Neural cell (in vitro differentiated cells): ENCODE data around the gene FFAR2. TPM values are rescaled to one million over a fixed set of nuclear protein-coding genes. Genes with fewer than 3 reads are reported as not detected.

Source experiments
- H2AFZ ChIP-seq: fragments of 200-600, 300-800 bp; sonication (generic), shearing (Covaris generic); 2 replicates; pipeline ENCODE4 v1.6.0; 2014; ENCODE audit warnings: low read depth, mild to moderate bottlenecking, antibody characterized with exemption, low read length, moderate library complexity
- H3F3A ChIP-seq: fragments of 200-600 bp; shearing (Covaris generic); 2 replicates; pipeline ENCODE4 v1.6.1; 2016; ENCODE audit warnings: mild to moderate bottlenecking, moderate library complexity, mixed read lengths, antibody characterized with exemption, low read length; ENCODE audit not compliant: insufficient read depth, poor library complexity, severe bottlenecking
- H3K27ac ChIP-seq: fragments of 200-600, 300-800 bp; sonication (generic), shearing (Covaris generic); 2 replicates; pipeline ENCODE4 v1.5.1; 2014; ENCODE audit warnings: mild to moderate bottlenecking, low read length, moderate library complexity
- H3K27me3 ChIP-seq: fragments of 300-800, 200-600 bp; sonication (generic), shearing (Covaris generic); 2 replicates; pipeline ENCODE4 v1.6.0; 2014; ENCODE audit warnings: mild to moderate bottlenecking, low read depth, low read length, moderate library complexity; ENCODE audit not compliant: insufficient read depth
- H3K36me3 ChIP-seq: fragments of 300-800, 200-600 bp; sonication (generic), shearing (Covaris generic); 2 replicates; pipeline ENCODE4 v1.5.1; 2014; ENCODE audit warnings: mild to moderate bottlenecking, antibody characterized with exemption, low read length, moderate library complexity; ENCODE audit not compliant: insufficient read depth
- H3K4me2 ChIP-seq: fragments of 300-800, 200-600 bp; sonication (generic), shearing (Covaris generic); 2 replicates; pipeline ENCODE4 v1.6.0; 2014; ENCODE audit warnings: mild to moderate bottlenecking, low read length
- H3K4me3 ChIP-seq: fragments of 300-800, 200-600 bp; sonication (generic), shearing (Covaris generic); 2 replicates; pipeline ENCODE4 v1.5.1; 2014; ENCODE audit warnings: mild to moderate bottlenecking, low read length, moderate library complexity
- H3K79me2 ChIP-seq: fragments of 200-600 bp; shearing (Covaris generic); replicated peaks from 2 replicates; pipeline ENCODE4 v1.6.0; 2014; ENCODE audit warnings: mild to moderate bottlenecking, low read length, moderate library complexity; ENCODE audit not compliant: insufficient read depth
- H3K9ac ChIP-seq: fragments of 300-800, 200-600 bp; sonication (generic), shearing (Covaris generic); 2 replicates; pipeline ENCODE4 v1.6.1; 2016; ENCODE audit warnings: mild to moderate bottlenecking, low read length, mixed read lengths
- H3K9me2 ChIP-seq: fragments of 200-600 bp; shearing (Covaris generic); 2 replicates; pipeline ENCODE4 v1.6.1; 2016; ENCODE audit warnings: mild to moderate bottlenecking, low read length, mixed read lengths; ENCODE audit not compliant: insufficient read depth
- H3K9me3 ChIP-seq: fragments of 200-600, 300-800 bp; sonication (generic), shearing (Covaris generic); 2 replicates; pipeline ENCODE4 v1.6.1; 2016; ENCODE audit warnings: mild to moderate bottlenecking, mixed run types, low read length, moderate library complexity, mixed read lengths
- H4K20me1 ChIP-seq: fragments of 200-600 bp; shearing (Covaris generic); 2 replicates; pipeline ENCODE4 v1.6.1; 2016; ENCODE audit warnings: mild to moderate bottlenecking, mixed run types; ENCODE audit not compliant: insufficient read depth
- CTCF ChIP-seq: fragments of 450-650 bp; IDR thresholded peaks from 2 replicates; pipeline ENCODE4 v1.5.1; 2014; ENCODE audit warnings: antibody characterized with exemption, mild to moderate bottlenecking, moderate library complexity; ENCODE audit not compliant: poor library complexity, severe bottlenecking
- EP300 ChIP-seq: fragments of 450-650 bp; conservative IDR thresholded peaks from 2 replicates; pipeline ENCODE4 v1.6.1; 2014; ENCODE audit warnings: antibody characterized with exemption, mild to moderate bottlenecking, moderate library complexity; ENCODE audit not compliant: poor library complexity, severe bottlenecking
- EZH2 ChIP-seq: fragments of 200-600, 300-800 bp; shearing (Covaris generic), sonication (generic); IDR thresholded peaks from 2 replicates; pipeline ENCODE4 v1.6.1; 2014; ENCODE audit warnings: antibody characterized with exemption, low read length, borderline replicate concordance, mild to moderate bottlenecking; ENCODE audit not compliant: insufficient read depth, poor library complexity, severe bottlenecking
- MXI1 ChIP-seq: fragments of 450-650 bp; conservative IDR thresholded peaks from 2 replicates; pipeline ENCODE4 v1.6.1; 2014; ENCODE audit warnings: antibody characterized with exemption, mild to moderate bottlenecking; ENCODE audit not compliant: poor library complexity, severe bottlenecking
- POLR2AphosphoS5 ChIP-seq: IDR thresholded peaks from 2 replicates; pipeline ENCODE4 v1.6.1; 2012
- RAD21 ChIP-seq: fragments of 450-650 bp; conservative IDR thresholded peaks from 2 replicates; pipeline ENCODE4 v1.6.1; 2014; ENCODE audit warnings: antibody characterized with exemption, mild to moderate bottlenecking, moderate library complexity
- REST ChIP-seq: IDR thresholded peaks from 2 replicates; pipeline ENCODE4 v1.6.1; 2012; ENCODE audit warnings: borderline replicate concordance
- SMC3 ChIP-seq: fragments of 450-650 bp; conservative IDR thresholded peaks from 2 replicates; pipeline ENCODE4 v1.6.1; 2014; ENCODE audit warnings: antibody characterized with exemption, mild to moderate bottlenecking, moderate library complexity; ENCODE audit not compliant: poor library complexity
- TAF1 ChIP-seq: IDR thresholded peaks from 2 replicates; pipeline ENCODE4 v1.6.1; 2012; ENCODE audit warnings: low read depth
- polyA plus RNA-seq: library from polyadenylated mRNA; depleted of rRNA; stranded (reverse); fragments of >200 nt; gene quantifications from 2 replicates; pipeline ENCODE4 v1.2.3, GENCODE V29; 2014

The FFAR2 gene
- polyA plus RNA-seq, 1 donor from 2014 or later = not detected

GRCh38 chr19:35487656-35488182 is 39.7 kb downstream of the FFAR2 start:
- Histone ChIP-seq H3K27ac (no peak overlapping the region), H3K9me3 (no peaks in the 10 kb centered on the region), H3K9ac (no peak overlapping the region), H3K27me3 (no peaks in the 10 kb centered on the region), H3K4me3 (no peak overlapping the region), H3K36me3 (no peaks in the 10 kb centered on the region), H3K79me2 (no peaks in the 10 kb centered on the region), H3K9me2 (no peaks in the 10 kb centered on the region), H4K20me1 (no peaks in the 10 kb centered on the region), H2AFZ (no peak overlapping the region), H3F3A (no peaks in the 10 kb centered on the region), H3K4me2 (no peak overlapping the region)
- TF ChIP-seq POLR2AphosphoS5 (no peak), SMC3 (no peak), MXI1 (no peak), CTCF (no peak), RAD21 (no peak), EP300 (no peak), EZH2 (no peak), REST (no peak), TAF1 (no peak)

GRCh38 chr19:35488677-35489076 is 40.6 kb downstream of the FFAR2 start:
- H3K4me2 ChIP-seq = no peak overlapping the region
- no peaks in the 10 kb centered on the region for H3K27me3 ChIP-seq
- H3K4me3 ChIP-seq = no peak overlapping the region
- no peaks in the 10 kb centered on the region for H3K79me2 ChIP-seq
- H3K9me3 ChIP-seq = no peaks in the 10 kb centered on the region
- no peaks in the 10 kb centered on the region for H3F3A ChIP-seq
- H3K9ac ChIP-seq = no peak overlapping the region
- no peak overlapping the region for H3K27ac ChIP-seq
- no peak for TF ChIP-seq MXI1
- TF ChIP-seq RAD21 = no peak
- H3K36me3 ChIP-seq = no peaks in the 10 kb centered on the region
- H2AFZ ChIP-seq = no peak overlapping the region
- no peaks in the 10 kb centered on the region for H3K9me2 ChIP-seq
- no peaks in the 10 kb centered on the region for H4K20me1 ChIP-seq

DNA sequence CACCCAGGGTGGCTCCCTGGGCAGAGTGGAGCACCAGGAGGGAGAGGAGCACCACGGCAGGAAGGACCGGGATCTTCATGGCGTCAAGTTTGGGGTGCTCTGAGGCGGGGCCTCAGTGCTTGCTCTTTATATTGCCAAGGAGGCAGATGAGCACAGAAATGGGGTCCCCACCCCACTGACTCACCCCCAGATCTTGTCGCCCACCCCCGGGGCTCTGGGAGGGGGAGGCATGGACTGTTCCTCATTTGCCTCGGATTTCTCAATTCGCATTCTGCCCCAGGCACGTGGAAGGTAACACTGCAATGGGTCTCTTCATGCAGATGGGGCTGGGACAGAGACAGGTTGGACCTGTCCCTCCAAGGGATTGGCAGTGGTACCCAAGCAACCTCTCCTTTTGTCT is 42.3 kb downstream of the FFAR2 start, which contains the start of gene KRTDAP:
KRTDAP (minus strand) TSS at position 101 of the 400 bp plus-strand sequence; CDS start at position 79, 22 bp downstream.
- Histone ChIP-seq H3K79me2 (no peaks in the 10 kb centered on the region), H4K20me1 (no peaks in the 10 kb centered on the region), H3K36me3 (no peaks in the 10 kb centered on the region), H3K27ac (no peak within 1 kb of the TSS), H3F3A (no peaks in the 10 kb centered on the region), H3K9me2 (no peaks in the 10 kb centered on the region), H3K4me3 (no peak within 1 kb of the TSS), H3K9me3 (no peaks in the 10 kb centered on the region), H3K27me3 (no peaks in the 10 kb centered on the region), H3K9ac (no peak within 1 kb of the TSS), H3K4me2 (no peak within 1 kb of the TSS), H2AFZ (no peak within 1 kb of the TSS)
- no peak for TF ChIP-seq POLR2AphosphoS5
- no peak for TF ChIP-seq EZH2
- TF ChIP-seq MXI1 = no peak
